Sigmoid colon (tissue), 3 donors: ENCODE measurements around the gene WDR73.

Source experiments
- CTCF ChIP-seq, 4 experiments: fragments of 450-650 bp in 3 of 4; fragments of 200-600 bp in 1 of 4; IDR thresholded peaks; one replicate each; pipeline ENCODE4 v1.5.1; 2016 to 2019; ENCODE audit warnings: antibody characterized with exemption in 4 of 4, mild to moderate bottlenecking in 3 of 4, moderate library complexity in 2 of 4
- POLR2A ChIP-seq, 2 donors: fragments of 450-650 bp; IDR thresholded peaks; one replicate each; pipeline ENCODE4 v1.6.1; 2016; ENCODE audit warnings: antibody characterized with exemption in 2 of 2, mild to moderate bottlenecking in 2 of 2, moderate library complexity in 2 of 2

- no peak for TF ChIP-seq POLR2A (IDR thresholded peaks at IDR 0.05)
- TF ChIP-seq CTCF (IDR thresholded peaks at IDR 0.05) = no peak
Measured at GRCh38 chr15:84656972-84657371, 2.9 kb upstream of the WDR73 start.
